GM18505 (cell line): Measurements from ENCODE around the gene POLH.
"Not testable (repeated sequence)": the region's sequence is repeated elsewhere in the genome, so short reads cannot be mapped to it uniquely, and the experiment has no call there.

Experiments
- ATAC-seq: cut with Tn5 transposase; IDR thresholded peaks from one replicate; pipeline ENCODE4 v1.9.1; 2021; ENCODE audit not compliant: unreplicated experiment
- POLR2A ChIP-seq: IDR thresholded peaks from 4 replicates; pipeline ENCODE4 v1.6.1; 2011; ENCODE audit warnings: borderline replicate concordance; ENCODE audit not compliant: insufficient read depth, insufficient read length; ENCODE audit errors: extremely low read depth

Gene POLH

DNA sequence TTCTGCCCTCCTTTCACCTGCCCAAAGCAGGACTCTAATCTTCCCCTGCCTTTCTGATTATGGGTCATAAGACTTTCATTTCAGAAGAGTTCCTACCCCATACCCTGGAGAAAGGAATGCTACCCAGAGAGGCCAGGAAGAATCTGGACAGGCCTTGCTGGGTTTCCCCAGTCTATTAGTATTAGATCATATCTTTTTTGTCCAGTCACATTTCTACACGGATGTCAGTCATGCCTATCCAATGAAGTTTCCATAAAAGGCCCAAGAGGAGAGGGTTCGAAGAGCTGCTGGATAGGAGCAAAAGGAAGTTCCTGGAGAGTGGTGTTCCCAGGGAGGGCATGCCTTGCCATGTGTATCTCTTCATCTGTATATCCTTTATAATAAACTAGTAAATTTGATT lies 3.2 kb downstream of the POLH start:
- no peak for TF ChIP-seq POLR2A

DNA sequence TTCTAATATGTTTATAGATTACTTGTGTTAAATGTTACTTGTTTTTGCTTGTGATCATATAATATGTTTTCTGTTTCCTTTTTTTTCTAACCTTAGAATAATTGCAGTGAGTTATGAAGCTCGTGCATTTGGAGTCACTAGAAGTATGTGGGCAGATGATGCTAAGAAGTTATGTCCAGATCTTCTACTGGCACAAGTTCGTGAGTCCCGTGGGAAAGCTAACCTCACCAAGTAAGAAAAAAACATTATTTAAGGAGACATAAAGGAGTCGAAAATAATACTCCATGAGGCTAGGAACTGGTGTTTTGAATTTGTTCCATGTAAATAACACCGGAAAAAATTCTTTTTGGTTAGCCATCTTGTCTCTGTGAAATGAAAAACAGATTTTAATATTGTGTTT lies 6.9 kb downstream of the POLH start:
- TF ChIP-seq POLR2A, result no peak
- no peak for ATAC-seq

More for the DNA sequence above, 3.2 kb downstream of the POLH start:
- no peak for ATAC-seq

- no peak for ATAC-seq
- no peak for TF ChIP-seq POLR2A
These were observed 9.0 kb downstream of the POLH start for GRCh38 chr6:43584892-43585570.

GRCh38 chr6:43588194-43588593 lies 12.2 kb downstream of the POLH start:
- TF ChIP-seq POLR2A, result no peak
- ATAC-seq, result no peak

GRCh38 chr6:43589564-43589963 lies 13.6 kb downstream of the POLH start:
- not testable (repeated sequence) for ATAC-seq

- TF ChIP-seq POLR2A, result no peak
- no peak for ATAC-seq
These were observed 18.0 kb downstream of the POLH start for GRCh38 chr6:43593938-43594337.

DNA sequence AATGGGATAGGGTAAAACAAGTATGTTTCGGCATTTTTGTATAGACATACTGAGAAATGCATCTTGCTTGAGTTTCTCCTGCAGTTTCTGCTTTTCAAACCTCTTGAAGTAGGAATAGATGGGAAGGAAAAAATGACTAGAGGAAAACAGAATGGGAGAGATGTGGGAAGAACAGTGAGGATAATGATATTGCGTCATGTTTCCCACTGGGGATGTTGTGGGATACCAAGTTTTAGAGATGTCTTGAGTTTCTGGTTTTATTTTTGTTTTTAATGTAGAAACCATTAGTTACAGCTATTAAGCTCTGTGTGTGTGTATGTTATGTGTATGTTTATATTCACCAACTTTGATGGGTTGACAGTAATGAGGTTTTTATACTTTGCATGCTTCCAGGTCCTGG lies 24.6 kb downstream of the POLH start:
- no peak for ATAC-seq

DNA sequence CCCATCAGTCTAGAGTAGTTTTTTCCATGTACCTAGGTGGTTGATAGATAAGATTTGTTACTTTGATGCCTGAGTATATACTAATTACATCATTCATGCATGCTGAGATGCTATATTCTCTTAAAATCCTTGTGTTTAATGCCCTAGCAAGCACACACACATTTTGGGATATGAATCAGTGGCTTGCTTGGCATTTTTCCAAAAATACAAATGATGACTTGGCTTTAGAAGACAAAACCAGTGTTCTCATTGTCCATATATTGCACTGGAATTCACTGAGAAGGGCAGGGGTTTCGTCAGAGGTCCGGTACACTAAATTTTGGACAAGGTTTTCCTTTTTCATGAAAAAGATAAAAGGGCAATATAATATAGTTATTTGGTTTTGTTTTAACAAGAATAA lies 28.2 kb downstream of the POLH start:
- no peak for TF ChIP-seq POLR2A
- no peak for ATAC-seq

More for the DNA sequence above, 24.6 kb downstream of the POLH start:
- TF ChIP-seq POLR2A, result no peak

DNA sequence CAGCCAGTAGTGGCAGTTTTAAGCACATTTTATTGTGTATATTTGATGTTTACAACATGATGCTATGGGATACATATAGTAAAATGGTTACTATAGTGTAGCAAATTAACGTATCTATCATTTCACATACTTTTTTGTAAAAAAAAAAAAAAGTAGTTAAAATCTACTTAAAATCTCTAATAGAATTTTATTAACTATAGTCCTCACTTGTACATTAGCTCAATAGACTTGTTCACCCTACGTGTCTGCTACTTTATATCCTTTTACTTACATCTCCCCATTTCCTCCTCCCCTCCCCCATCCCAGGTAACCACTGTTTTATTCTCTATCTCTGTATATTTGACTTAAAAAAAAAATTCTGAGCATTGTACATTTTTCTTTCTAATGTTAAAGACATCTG lies 30.0 kb downstream of the POLH start:
- ATAC-seq, result no peak
- TF ChIP-seq POLR2A, result no peak

- ATAC-seq, result no peak
- TF ChIP-seq POLR2A, result no peak
These were observed 32.4 kb downstream of the POLH start for GRCh38 chr6:43608310-43608763.

- no peak for TF ChIP-seq POLR2A
- ATAC-seq, result no peak
These were observed 32.8 kb downstream of the POLH start for GRCh38 chr6:43608807-43609206.

DNA sequence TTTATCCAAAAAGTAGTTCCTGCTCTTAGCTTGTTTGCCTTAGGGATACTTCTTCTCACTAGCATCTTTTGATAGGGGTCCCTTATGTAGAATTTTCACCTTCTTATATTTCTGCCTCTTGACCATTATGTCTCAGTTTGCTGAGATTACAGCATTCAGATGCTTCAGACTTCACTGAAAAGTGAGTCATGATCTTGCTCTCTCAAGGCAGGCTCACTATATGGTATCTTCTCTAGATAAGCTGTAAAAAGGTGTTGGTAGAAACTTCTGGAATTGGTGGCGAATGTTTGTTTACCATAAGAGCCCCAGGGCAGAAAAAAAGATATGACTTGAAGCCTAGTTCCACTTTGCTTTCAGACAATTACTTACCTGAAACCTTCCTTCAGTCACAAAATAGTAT lies 33.4 kb downstream of the POLH start:
- ATAC-seq, result no peak
- no peak for TF ChIP-seq POLR2A

- ATAC-seq, result no peak
- no peak for TF ChIP-seq POLR2A
These were observed 34.4 kb downstream of the POLH start for GRCh38 chr6:43610431-43610830.

- TF ChIP-seq POLR2A, result no peak
- ATAC-seq, result no peak
These were observed 37.9 kb downstream of the POLH start for GRCh38 chr6:43613721-43614395.
